ENCODE results near the gene SLC26A1. TPM values are rescaled to one million over a fixed set of nuclear protein-coding genes. Genes with fewer than 3 reads are reported as not detected.

SLC26A1 gene
- total and polyA plus RNA-seq, 3 donors from 2014 or later, result 0.51 to 2.0 (median 0.99) TPM

- intact Hi-C loops (cut with DNase I; ENCODE audit: low total_unique reads), result no loop called here
- WGBS, 2 donors, result 97% methylated on average over 40 to 75 of the region's 83 CpGs
- Histone ChIP-seq H3K9me3 (no peaks in the 10 kb centered on the region), H3K27me3 (no peaks in the 10 kb centered on the region), H3K4me3 (no peak overlapping the region), H3K4me1 (no peaks in the 10 kb centered on the region), H3K27ac (no peak overlapping the region), H3K36me3 (ENCODE audit: low read depth, missing control alignments) (no peaks in the 10 kb centered on the region)
- no peak for TF ChIP-seq CTCF (IDR thresholded peaks at IDR 0.05)
- TF ChIP-seq POLR2A (IDR thresholded peaks at IDR 0.05), result no peak
- no peak for DNase-seq
Measured at GRCh38 chr4:1023895-1024740, 30.9 kb upstream of the SLC26A1 start.

GRCh38 chr4:1023075-1023640, 30.0 kb upstream of the SLC26A1 start:
- no peak for DNase-seq
- H3K9me3 ChIP-seq, result no peaks in the 10 kb centered on the region
- no peaks in the 10 kb centered on the region for H3K27me3 ChIP-seq
- H3K4me1 ChIP-seq, result no peaks in the 10 kb centered on the region
- no peaks in the 10 kb centered on the region for H3K36me3 ChIP-seq (ENCODE audit: low read depth, missing control alignments)
- H3K27ac ChIP-seq, result no peak overlapping the region
- TF ChIP-seq POLR2A (IDR thresholded peaks at IDR 0.05) (no peak), CTCF (IDR thresholded peaks at IDR 0.05) (no peak)
- WGBS, 2 donors, result 95 to 100% methylated on average over 1 to 19 of the region's 20 CpGs
- H3K4me3 ChIP-seq, result no peak overlapping the region
- intact Hi-C loops (cut with DNase I; ENCODE audit: low total_unique reads), result no loop called here

GRCh38 chr4:1022739-1023066, 29.5 kb upstream of the SLC26A1 start:
- Histone ChIP-seq H3K4me1 (no peaks in the 10 kb centered on the region), H3K9me3 (no peaks in the 10 kb centered on the region), H3K36me3 (ENCODE audit: low read depth, missing control alignments) (no peaks in the 10 kb centered on the region), H3K27me3 (no peaks in the 10 kb centered on the region), H3K27ac (no peak overlapping the region), H3K4me3 (no peak overlapping the region)
- WGBS, 2 donors, result 90 to 91% methylated on average over 18 to 19 of the region's 19 CpGs
- intact Hi-C loops (cut with DNase I; ENCODE audit: low total_unique reads), result no loop called here
- no peak for DNase-seq
- no peak for TF ChIP-seq POLR2A (IDR thresholded peaks at IDR 0.05)

- H3K27me3 ChIP-seq, result no peaks in the 10 kb centered on the region
- intact Hi-C loops (cut with DNase I; ENCODE audit: low total_unique reads), result no loop called here
- H3K27ac ChIP-seq, result no peak overlapping the region
- H3K9me3 ChIP-seq, result no peaks in the 10 kb centered on the region
- no peaks in the 10 kb centered on the region for H3K36me3 ChIP-seq (ENCODE audit: low read depth, missing control alignments)
- DNase-seq, result no peak
- H3K4me1 ChIP-seq, result no peaks in the 10 kb centered on the region
- TF ChIP-seq POLR2A (IDR thresholded peaks at IDR 0.05) (no peak), CTCF (IDR thresholded peaks at IDR 0.05) (no peak)
- H3K4me3 ChIP-seq, result no peak overlapping the region
- WGBS, 2 donors, result 90 to 94% methylated on average over 20 to 45 of the region's 46 CpGs
Measured at GRCh38 chr4:1022051-1022738, 29.0 kb upstream of the SLC26A1 start.

GRCh38 chr4:1021386-1022050, 28.3 kb upstream of the SLC26A1 start:
- Histone ChIP-seq H3K4me1 (no peaks in the 10 kb centered on the region), H3K4me3 (no peak overlapping the region), H3K9me3 (no peaks in the 10 kb centered on the region), H3K27ac (no peak overlapping the region), H3K27me3 (no peaks in the 10 kb centered on the region), H3K36me3 (ENCODE audit: low read depth, missing control alignments) (no peaks in the 10 kb centered on the region)
- no peak for DNase-seq
- 92 to 98% methylated on average over 8 to 16 of the region's 19 CpGs for WGBS, 2 donors
- TF ChIP-seq POLR2A (IDR thresholded peaks at IDR 0.05), result no peak
- TF ChIP-seq CTCF (IDR thresholded peaks at IDR 0.05), result no peak
- intact Hi-C loops (cut with DNase I; ENCODE audit: low total_unique reads), result no loop called here
